GM12891 (cell line): ENCODE measurements around the gene CAMTA1.

Source experiments
- POLR2A ChIP-seq: IDR thresholded peaks from 2 replicates; pipeline ENCODE4 v1.6.1; 2011; ENCODE audit warnings: low read depth, low read length, control low read depth
- POLR2AphosphoS5 ChIP-seq: IDR thresholded peaks from 2 replicates; pipeline ENCODE4 v1.6.1; 2011; ENCODE audit warnings: low read depth, low read length, control low read depth
- POU2F2 ChIP-seq: IDR thresholded peaks from 2 replicates; pipeline ENCODE4 v1.6.1; 2011; ENCODE audit warnings: low read depth, mild to moderate bottlenecking, control low read depth, low read length, moderate library complexity
- SPI1 ChIP-seq: IDR thresholded peaks from 2 replicates; pipeline ENCODE4 v1.6.1; 2011; ENCODE audit warnings: low read depth, low read length, control low read depth
- TAF1 ChIP-seq: IDR thresholded peaks from 2 replicates; pipeline ENCODE4 v1.6.1; 2011; ENCODE audit warnings: low read depth, low read length, control low read depth

DNA sequence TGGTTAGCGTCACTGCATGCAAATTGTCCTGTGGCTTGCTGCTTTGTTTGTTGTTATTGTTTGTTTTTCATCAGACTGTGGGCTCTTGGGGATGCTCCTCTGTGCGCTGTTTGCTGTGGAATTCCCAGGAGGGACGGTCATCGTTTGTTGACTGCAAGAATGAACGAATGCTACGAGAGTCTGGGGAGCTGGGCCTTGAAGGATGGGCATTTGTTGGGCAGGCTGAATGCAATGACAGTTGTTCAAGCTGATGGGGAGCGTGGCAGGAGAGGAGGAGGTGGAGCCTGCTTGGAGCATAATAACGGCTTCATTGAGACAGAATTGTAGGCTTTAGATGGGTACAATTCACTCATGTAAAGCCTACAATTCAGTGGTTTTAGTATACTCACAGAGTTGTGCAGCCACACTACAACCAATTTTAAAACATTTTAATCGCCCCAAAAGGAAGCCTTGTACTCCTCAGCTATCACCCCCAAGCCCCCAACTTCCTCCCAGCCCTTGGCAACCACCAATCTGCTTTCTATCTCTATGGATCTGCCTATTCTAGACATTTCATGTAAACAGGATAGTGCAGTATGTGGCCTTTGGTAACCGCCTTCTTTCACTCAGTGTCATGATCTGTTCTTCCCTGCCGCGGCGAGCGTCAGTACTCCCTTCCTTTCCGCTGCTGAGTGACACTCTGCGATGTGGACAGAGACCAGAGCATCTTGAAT, 190.2 kb downstream of the CAMTA1 start:
- TF ChIP-seq SPI1 = no peak
- TF ChIP-seq POLR2A = no peak
- TF ChIP-seq TAF1 = no peak
- no peak for TF ChIP-seq POLR2AphosphoS5
- no peak for TF ChIP-seq POU2F2
